GM19438 (cell line): ENCODE measurements around the gene RAP1B.

ENCODE experiments used
- ATAC-seq: cut with Tn5 transposase; IDR thresholded peaks from one replicate; pipeline ENCODE4 v1.9.1; 2021; ENCODE audit warnings: low read depth; ENCODE audit not compliant: unreplicated experiment

RAP1B gene

DNA sequence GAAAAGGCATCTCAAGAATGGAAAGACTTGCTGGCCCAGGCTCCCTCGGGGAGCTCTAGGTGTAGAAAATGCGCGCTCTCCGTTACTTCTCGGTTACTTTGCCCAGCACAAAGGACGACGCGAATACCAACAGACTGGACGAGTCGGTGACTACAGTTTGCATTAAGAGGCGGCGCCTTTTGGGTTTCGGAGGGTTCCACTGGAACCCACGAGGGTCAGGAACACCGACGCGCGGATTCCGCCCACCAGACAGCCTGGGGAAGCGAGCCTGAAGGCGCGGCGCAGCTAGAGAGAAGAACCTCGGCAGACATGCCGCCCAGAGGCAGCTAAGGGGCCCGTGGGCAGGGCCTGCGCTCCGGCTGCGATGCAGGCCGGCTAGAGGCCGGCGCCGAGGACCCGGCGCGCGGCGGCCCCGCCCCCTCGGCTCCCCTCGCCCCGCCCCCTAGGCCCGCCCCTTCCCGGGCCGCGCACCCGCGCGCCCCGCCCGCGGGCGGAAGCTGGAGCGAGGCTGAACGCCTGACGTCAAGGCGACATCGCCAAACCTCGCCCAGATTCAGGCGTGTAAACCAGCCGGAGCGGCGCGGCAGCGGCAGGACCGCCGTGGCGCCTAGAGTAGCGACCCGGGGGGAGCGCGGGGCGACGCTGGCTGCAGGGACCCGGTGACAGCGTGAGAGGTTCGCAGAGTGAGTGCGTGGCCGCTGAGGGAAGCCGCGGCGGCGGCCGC is at the start of gene RAP1B:
TSS of gene RAP1B (plus strand) at position 530 of the 724 bp plus-strand sequence. CDS start 37,826 bp downstream, outside the sequence.
- peak; percentile 73 for ATAC-seq

DNA sequence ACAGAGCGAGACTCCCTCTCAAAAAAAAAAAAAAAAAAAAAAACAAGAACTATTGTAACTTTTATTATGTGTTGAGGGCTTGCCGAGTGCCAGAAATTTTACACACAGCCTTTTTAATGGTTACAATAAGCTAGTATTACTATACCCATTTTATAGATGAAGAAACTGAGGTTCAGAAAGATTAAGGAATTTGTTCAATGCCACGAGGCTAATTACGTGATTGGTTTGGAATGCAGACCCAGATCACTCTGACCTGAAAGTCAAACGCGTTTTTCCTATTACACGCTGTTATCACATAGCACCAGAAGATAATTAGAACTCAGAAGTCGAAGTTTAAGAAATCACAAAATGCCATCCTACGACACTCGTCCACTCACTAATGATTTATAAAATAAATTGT is 48.9 kb upstream of the RAP1B start:
- no peak for ATAC-seq

DNA sequence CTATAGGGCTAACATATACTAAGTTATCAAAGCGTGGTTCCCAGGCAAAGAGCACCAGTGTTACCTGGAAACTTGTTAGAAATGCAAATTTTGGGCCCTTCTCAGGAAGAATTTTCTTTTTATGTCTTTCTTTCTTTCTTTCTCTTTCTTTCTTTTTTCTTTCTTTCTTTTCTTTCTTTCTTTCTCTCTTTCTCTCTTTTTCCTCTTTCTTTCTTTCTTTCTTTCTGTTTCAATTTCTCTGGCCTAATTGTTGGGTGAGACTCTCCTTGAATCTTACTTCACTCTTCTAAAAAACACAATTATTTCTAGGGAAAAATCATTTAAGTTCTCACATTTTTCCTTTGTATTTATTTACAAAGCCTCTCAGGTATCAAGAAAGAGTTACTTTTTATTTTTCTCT is 46.5 kb upstream of the RAP1B start:
- no peak for ATAC-seq

DNA sequence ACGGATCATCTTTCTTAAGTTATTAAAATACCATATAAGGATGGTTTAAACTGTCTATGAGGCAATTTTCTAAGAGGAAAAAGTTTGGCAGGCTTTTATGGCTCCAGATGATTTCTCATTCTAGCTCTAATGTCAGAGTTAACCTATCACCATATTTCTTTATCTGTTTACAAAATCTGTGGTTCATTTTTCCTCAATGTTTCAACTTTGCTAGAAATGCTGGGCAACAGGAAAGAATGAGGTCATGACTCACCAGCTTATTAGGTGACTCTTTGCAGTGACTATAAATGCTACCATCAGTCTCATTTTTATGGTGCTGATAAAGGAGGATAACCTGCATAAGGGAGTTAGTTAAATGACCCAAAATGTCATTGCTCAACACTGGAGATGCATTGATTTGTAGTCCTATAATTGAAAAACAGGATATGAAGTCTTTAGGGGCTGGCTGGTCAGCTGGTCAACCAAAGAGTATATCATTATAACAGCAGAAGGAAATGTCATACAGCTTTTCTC is 45.3 kb upstream of the RAP1B start:
- ATAC-seq = no peak

DNA sequence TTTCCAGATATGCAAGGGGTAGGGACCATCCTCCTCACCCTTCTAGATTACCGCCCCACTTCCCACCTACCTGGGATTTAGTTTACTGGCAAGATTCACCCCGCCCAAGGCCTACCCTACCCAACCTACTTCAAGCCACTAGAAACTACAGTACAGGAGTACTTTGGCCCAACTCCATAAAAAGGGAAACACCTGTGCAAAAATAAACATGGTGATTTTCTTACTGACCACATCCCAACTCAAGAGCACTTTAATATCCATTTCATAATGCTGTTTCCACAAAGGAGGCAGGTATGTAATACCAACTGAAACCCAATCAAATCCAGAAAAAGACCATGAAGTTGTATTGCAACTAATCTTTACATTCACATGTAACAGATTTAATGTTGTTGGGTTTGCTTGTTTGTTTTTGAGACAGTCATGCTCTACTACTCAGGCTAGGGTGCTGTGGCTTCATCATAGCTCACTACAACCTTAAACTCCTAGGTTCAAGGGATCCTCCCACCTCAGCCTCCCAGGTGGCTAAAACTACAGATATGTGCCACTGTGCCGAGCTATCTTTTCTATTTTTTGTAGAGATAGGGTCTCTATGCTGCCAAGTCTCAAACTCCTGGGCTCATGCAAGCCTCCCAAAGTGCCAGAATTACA is 41.7 kb upstream of the RAP1B start:
- ATAC-seq = no peak

DNA sequence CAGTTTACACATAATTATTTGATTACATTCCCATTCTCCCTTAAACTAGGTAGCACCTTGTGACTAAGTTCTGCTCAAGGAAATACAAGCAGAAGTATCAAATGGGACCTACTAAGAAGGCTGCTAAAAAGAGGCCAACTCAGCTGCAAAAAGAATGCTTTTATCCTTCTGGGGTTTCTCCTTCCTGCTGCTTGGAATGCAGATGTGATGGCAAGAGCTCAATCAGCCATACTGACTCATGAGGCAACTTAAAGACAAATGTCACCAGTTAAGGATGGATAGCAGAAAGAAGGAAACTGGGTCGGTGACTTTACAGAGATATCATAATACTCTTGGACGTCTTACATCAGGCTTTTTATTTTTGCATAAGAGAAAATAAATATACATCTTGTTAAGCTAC is 38.0 kb upstream of the RAP1B start:
- no peak for ATAC-seq

DNA sequence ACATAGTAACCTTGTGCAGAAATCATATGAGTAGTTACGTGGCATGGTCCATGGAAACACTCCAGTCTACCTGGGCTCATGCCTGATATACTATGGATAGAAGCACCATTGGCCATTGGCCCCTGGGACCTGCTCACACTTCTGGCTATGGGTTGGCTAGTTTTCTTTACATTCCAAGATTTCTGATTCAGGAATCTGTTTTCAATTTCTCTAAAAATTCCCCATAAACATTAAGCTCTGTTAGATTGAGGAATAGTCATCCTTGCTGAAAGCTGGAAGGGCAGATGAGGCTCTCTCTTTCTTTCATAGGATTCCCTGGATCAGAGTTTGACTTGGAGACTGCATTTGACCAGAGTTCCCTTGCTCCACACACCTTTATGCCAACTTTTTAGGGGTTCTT is 37.3 kb upstream of the RAP1B start:
- ATAC-seq = no peak

DNA sequence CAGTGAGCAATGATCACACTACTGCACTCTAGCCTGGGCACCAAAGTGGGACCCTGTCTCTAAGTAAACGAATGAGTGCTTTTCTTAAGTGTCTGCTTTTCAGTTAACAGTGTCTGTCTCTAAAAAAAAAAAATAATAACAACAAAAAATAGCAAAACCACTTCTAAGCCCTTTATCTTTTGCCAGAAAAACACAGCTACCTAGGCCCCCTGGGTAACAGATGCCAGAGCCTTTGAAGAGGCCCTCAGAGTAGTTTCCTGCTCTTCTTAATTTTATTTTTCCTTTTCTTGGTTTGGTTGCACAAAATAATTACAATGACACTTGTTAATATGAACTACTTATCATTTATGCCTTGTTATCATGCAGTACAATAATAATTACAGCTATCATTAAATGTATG is 32.8 kb upstream of the RAP1B start:
- no peak for ATAC-seq

DNA sequence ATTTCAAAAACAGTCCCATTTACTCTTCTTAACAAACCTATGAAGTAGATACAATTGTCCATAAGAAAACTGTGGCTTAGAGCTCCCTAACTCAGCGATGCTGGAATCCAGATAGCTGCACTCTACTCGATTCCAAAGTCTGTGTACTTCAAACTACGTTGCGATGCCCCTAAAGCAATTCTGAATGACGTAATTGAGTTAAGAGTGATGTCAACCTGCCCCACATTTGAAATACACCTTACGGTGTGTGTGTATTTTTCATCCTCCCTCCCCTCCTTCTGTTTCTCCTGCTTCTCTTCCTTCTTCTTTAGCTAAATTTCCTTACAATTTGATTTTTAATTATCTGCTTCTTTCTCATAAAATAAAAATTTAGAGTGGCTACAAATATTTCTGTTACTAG is 31.9 kb upstream of the RAP1B start:
- no peak for ATAC-seq

DNA sequence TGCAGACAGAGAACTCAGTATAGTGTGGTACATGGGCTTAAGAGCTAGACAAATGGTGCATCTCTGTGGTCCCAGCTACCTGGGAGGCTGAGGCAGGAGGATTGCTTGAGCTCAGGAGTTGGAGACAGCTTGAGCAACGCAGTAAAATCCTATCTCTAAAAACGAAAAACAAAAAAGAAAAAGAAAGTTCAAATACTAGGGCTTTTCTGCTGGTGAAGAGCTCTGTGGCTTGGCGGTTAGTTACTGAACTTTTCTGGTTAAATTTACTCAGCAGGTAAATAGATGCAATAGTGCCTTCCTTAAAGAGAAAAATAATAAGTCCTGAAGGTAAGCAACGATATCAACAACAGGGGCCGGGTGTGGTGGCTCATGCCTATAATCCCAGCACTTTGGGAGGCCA is 31.4 kb upstream of the RAP1B start:
- no peak for ATAC-seq

DNA sequence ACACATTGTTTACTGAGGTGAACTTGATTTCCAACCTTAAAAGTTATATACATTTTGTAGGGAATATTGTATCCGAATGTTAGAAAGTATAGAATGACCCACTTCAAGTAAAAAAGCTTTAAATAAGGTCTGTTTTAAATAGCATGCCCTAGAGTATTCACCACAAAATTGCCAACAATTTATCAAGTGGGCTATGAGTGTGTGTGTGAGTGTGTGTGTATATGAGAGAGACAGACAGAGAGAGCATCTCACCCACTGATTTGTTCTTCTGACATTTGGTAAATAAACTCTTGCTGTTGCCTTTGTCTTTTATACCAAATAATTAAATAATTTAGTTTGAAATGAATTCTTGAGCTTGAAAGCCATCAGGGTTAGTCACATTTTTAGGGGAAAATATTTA is 29.8 kb upstream of the RAP1B start:
- ATAC-seq = no peak

DNA sequence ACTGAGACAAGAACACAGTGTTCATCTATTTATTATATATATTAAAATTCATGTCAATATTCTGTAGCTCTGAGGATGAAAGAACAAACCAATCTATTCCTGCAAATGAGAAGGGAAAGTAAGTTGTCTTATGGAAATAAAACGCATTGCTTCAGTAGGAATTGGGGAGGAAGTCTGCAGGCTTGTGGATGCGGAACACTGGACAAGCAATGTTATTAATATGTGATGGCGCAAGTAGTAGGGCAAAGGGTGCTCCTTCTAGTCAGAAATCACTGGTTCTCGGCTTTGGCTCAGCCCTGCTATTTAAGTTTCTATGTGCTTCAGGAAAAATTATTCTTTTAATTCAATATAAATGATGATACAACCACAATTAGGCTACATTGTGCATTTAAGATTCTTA is 28.8 kb upstream of the RAP1B start:
- no peak for ATAC-seq

DNA sequence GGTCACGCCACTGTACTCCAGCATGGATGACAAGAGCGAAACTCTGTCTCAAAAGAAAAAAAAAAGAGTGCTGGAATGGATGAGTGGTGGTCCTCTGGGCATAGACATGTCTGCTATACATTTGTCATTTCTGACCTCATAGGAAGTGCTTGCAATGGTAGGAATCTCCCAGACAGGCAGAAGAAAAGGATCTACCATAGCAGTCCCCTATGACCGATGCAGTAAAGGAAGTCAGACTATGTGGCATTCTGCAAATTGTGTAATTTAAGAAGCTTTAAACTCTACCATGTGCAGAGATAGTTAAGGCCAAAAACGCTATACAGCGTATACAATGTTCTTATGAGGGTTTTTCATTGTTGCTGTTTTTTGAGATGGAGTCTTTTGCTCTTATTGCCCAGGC is 24.7 kb upstream of the RAP1B start:
- no peak for ATAC-seq

DNA sequence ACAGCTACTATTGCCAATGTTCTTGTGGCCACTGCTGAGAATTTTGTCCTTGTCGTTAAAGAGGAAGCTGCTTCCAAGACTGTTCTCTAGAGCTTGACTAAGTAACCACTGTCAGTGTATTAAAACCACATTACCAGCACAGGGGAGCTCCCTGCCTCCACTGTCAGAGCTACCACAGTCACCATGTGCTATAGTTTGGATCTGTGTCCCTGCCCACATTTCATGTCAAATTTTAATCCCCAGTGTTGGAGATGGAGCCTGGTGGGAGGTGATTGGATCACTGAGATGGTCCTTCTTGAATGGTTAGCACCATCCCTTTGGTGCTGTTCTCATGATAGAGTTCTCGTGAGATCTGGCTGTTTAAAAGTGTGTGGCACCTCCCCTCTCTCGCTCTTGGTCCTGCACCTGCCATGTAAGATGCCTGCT is 23.2 kb upstream of the RAP1B start:
- ATAC-seq = no peak

DNA sequence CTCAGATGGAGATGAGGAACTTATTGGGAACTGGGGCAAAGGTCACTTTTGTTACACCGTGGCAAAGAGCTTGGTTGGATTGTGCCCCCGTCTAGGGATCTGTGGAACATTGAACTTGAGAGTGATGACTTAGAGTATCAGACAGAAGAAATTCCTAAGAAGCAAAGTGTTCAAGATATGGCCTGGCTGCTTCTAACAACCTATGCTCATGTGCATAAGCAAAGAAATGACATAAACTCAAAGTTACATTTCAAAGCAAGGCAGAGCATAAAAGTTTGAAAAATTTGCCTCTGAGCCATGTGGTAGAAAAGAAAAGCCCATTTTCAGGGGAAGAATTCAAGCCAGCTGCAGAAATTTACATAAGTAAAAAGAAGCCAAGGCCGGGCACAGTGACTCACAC is 21.5 kb upstream of the RAP1B start:
- no peak for ATAC-seq

DNA sequence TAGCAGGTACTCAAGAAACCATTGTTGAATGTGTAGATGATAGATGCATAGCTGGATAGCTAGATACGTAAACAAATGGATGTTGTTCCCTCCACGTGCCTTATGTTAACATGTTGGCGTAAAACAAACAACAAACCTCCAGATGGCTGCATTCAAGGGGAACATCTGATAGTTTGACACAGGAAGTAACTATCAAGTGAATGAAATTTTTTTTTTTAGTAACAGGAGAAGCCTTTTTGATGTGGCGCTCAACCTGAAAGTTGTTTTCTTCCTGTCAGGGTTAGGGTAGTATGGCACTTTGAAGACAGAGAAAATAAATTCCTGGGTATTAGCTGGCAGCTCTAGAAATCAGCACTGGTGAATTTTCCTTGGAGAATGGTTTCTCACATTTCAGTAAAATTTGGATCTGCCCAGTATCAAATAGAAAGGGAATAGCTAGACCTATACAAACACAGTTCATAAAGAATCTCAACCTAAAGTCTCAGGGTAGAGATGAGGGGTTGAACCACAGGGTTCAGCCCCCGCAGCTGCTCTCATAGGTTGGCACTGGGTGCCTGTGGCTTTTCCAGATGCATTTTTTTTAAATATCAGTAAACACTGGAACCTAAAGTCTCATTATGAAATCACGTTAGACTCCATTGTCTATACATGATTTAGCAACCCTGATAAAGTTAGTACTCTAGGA is 18.8 kb upstream of the RAP1B start:
- no peak for ATAC-seq

DNA sequence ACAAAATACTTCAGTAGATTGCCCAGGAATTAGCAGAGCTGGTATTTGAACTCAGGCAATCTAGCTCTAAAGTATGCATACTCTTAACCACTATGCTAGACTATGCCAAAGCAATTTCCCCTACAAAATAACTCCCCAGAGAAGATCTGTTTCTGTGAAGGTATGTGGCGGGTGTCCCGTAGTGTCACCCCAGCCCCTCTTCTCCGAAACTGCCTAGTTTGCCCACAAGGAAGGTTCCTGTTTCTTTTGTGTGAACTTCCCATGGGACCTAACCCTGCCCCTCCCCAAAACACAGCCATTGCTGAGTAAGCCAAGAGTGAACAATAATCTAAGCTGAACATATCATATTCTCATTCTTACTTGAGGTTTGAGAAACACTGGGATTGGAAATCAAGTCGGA is 15.5 kb upstream of the RAP1B start:
- no peak for ATAC-seq

DNA sequence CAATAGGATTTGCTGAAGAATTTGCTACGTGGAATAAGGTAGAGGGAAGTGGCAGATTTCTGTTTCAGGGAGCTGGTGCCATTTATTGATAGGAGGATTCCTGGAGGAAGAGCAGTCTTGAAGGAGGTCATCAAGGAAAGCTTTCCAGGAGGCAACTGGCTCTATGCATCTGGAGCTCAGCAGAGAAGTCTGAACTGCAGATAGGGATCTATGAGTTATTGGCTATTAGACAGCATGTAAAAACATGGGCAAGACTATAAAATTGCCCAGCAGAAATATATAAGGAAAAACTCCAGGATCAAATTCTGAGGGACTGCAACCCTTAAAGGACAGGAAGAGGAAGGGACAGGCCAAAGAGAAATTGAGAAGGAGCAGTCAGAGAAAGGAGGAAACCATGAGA is 8.9 kb upstream of the RAP1B start:
- no peak for ATAC-seq

DNA sequence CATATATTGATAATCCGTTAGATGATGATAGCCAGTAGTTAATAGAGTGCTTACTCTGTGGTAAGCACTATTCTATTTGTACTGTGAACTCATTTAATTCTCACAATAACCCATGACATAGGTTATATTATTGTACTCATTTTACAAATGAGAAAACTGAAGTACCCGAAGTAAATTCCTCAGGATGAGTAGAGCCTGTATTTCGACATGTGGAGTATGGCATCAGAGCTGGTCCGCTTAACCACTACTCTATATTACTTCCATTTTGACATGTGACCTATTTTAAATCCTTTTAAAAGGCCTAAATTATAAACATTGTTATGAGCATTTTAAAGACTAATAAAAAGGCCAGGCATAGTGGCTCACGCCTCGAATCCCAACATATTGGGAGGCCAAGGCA is 8.0 kb upstream of the RAP1B start:
- ATAC-seq = no peak

DNA sequence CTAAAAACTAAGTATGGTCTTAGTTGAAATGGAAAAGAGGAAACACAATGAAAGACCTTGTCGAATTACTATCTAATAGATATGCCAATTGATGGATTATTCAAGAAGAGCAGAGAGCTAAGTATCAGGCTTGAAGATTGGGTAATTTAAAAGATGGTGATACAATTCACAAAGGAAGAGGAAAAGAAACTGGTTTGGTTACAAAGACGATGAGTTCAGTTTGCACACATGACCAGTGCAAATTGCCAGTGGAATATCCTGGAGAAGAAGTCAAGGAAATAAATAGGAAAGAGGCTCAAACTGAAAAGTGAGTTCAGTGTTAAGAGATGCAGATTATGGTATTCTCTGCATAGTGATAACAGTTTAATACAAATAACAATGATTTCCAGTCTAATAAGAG is 2.5 kb upstream of the RAP1B start:
- ATAC-seq = no peak

DNA sequence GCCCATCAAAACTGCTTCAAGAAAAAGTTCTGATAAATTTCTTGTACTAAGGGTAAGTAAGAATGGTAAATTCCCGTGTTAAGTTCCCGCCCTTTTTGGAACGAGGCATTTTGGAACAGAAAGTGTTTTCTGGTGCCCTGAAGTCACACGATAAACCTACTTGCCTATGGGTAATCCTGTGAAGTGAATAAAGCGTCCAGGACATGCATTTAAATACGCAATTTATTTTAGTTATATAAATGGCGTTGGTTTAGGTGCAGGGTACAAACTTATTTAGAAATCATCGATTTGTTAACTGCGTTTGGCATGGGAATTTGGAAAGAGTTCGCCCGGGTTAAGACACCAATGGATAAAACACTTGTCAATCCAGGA is 715 bp upstream of the RAP1B start:
- no peak for ATAC-seq
